GM12892 (cell line): ENCODE measurements around the gene CEACAM8.

Experiments used
- POLR2A ChIP-seq: IDR thresholded peaks from 2 replicates; pipeline ENCODE4 v1.6.1; 2011; ENCODE audit warnings: low read depth, low read length, control low read depth
- POLR2AphosphoS5 ChIP-seq: IDR thresholded peaks from 2 replicates; pipeline ENCODE4 v1.6.1; 2011; ENCODE audit warnings: low read depth, low read length, control low read depth
- TAF1 ChIP-seq: IDR thresholded peaks from 2 replicates; pipeline ENCODE4 v1.6.1; 2011; ENCODE audit warnings: low read depth, mild to moderate bottlenecking, control low read depth, low read length, borderline replicate concordance

DNA sequence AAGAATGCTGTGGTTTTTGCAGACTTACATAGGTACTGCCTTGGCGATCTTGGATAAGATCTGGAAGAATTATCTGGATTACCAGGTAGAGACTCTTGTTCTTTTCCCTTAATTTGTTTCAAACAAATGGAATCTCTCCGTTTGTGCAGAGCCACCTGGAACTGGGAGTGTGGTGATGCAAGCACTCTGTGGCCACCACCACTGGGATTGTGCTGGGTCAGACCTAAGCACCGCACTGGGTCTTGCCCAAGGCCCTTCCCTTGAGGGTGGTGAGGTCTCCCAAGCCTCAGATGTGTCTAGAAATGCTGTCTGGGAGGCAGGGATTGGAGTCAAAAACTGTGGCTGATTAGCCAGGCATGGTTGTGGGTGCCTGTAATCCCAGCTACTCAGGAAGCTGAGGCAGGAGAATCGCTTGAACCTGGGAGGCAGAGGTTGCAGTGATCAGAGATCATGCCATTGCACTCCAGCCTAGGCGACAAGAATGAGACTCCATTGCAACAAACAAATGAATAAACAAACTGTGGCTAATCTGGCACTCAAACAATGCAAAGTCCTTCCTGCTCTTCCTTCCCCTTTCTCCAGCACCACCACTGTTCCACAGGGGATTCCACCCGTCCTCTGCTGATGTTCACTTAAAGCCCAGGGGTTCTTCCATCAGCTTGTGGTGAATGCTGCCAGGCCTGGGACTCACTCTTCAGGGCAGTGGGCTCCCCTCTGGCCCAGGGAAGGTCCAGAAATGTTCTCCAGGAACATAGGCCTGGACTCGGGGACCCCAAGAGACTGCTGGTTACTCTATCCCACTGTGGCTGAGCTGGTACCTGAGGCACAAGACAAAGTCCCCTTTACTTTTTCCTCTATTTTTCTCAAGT, 55.6 kb downstream of the CEACAM8 start:
- TF ChIP-seq POLR2A: no peak
- TF ChIP-seq TAF1: no peak
- TF ChIP-seq POLR2AphosphoS5: no peak
